ENCODE data around the gene FLT3.
"Not testable (repeated sequence)": the region's sequence is repeated elsewhere in the genome, so short reads cannot be mapped to it uniquely, and the experiment has no call there.

Gene FLT3

DNA sequence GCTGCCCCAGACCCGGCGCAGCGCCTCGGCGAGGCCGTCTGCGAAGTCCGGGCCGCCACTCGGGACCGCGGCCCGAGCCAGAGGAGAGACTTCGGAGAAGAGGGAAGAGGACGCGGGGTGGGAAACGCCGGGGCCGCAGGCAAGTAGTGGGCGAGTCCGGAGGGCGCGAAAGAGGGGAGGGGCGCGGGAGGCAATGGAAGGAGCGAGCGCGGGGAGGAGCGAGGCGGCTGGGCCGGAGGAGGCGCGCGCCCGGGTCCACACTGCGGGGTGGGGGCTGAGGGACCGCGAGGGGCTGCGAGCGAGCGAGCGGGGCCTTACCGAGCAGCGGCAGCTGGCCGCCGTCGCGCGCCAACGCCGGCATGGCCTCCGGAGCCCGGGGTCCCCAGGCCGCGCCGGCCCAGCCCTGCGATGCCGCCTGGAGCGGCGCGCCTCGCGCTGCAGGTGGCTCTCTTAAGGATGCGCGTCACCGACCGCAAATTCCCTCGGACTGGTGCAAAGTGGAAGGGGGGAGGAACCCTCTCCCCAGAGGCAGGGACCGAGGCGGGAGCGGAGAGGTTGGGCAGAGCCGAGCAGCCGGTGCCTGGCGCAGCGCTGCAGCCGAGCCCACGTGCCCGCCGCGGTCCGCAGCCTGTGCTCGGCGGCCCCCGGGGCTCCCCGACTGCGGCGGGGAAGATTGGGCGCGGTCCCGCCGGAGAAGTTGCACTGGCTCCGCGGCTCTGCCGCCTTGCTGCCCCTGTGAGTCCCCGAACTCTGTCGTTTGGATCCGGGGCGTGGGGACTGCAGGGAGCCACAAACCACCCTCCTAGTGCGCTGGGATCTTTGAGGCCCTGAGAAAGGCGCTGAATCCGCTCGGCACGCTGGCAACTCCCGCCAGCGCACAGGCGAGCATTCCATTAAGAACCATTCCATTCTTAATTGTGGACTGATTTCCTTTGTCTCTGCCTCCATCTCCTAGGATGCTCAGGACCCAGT lies at the start of gene FLT3:
FLT3 (minus strand) TSS at position 427 of the 972 bp plus-strand sequence; CDS start at position 361, 66 bp downstream.
- peak; percentile 92 for DNase-seq
- in situ Hi-C loops (cut with MboI; ENCODE audit: low pct_unique_long_range_greater_than_20kb, low sequenced_read_pairs) = no loop called here

DNA sequence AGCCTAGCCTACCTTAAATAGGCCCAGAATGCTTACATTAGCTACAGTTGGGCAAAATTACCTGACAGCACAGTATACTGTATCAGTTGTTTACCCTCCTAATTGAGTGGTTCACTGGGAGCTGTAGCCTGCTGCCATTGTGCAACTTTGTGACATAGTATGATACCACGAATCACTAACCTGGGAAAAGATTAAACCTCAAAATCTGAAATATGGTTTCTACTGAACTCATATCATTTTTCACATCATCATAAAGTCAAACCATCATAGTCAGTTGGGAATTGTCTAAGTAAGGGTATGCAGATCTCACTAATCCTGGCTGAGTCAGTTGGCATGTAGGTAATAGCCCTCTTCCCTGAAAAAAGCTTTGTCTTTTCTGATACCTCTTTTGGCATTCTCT lies 47.1 kb upstream of the FLT3 start:
- DNase-seq = no peak
- in situ Hi-C loops (cut with MboI; ENCODE audit: low pct_unique_long_range_greater_than_20kb, low sequenced_read_pairs) = no loop called here

DNA sequence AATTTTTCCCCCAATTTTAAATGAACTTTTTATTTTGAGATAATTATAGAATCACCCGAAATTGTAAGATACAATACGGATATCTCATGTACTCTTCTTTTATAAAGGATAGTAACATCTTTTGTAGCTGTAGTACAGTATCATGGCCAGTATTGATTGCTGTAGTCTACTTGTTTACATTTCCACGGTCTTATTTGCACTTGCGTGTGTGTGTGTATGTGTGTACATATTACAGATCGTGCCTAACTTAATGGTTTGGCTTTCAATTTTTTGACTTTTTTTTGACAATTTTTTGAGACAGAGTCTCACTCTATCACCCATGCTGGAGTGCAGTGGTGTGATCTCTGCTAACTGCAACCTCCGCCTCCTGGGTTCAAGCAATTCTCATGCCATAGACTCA lies 44.7 kb upstream of the FLT3 start:
- DNase-seq = no peak
- in situ Hi-C loops (cut with MboI; ENCODE audit: low pct_unique_long_range_greater_than_20kb, low sequenced_read_pairs) = no loop called here

DNA sequence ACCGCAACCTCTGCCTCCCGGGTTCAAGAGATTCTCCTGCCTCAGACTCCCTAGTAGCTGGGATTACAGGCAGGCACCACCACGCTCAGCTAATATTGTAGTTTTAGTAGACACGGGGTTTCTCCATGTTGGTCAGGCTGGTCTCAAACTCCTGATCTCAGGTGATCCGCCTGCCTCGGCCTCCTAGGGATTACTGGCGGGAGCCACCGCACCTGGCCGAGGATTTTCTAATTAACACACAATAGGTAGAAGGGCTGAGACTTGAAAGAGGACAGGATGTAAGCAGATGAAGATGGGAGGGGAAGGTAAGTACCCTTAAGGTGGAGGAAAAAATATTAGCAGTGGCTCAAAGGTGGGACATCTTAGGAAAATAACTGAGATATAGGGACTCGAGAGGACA lies 41.2 kb upstream of the FLT3 start:
- in situ Hi-C loops (cut with MboI; ENCODE audit: low pct_unique_long_range_greater_than_20kb, low sequenced_read_pairs) = not testable (repeated sequence)

DNA sequence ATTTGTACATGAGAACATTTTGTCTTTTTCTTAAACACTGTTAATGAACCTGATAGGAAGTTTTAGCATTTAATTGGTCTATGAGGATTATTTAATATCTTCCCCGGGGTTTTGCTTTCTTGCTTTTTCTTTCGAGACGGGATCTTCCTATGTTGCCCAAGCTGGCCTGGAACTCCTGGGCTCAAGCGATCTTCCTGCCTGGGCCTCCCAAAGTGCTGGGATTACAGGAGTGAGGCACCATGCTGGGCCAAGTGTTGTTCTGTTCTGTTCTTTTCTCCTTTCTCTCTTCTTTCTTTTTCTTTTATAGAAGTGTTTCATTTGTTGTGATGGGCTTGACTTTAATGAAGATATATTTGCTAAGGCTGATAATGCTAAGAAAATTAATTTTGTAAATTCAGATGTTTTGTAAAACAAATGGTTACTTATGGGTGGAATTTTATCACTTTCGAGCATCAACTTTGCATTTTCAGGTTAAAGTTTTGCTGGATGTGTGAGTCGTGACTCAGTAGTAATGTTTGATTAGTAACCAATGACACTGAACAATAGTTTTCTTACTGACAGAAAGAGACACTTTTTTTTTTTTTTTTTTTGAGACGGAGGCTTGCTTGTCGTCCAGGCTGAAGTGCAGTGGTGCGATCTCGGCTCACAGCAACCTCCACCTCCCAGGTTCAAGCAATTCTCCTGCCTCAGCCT lies 40.2 kb upstream of the FLT3 start:
- in situ Hi-C loops (cut with MboI; ENCODE audit: low pct_unique_long_range_greater_than_20kb, low sequenced_read_pairs) = no loop called here
- no peak for DNase-seq

More for the DNA sequence above, 41.2 kb upstream of the FLT3 start:
- DNase-seq = not testable (repeated sequence)

DNA sequence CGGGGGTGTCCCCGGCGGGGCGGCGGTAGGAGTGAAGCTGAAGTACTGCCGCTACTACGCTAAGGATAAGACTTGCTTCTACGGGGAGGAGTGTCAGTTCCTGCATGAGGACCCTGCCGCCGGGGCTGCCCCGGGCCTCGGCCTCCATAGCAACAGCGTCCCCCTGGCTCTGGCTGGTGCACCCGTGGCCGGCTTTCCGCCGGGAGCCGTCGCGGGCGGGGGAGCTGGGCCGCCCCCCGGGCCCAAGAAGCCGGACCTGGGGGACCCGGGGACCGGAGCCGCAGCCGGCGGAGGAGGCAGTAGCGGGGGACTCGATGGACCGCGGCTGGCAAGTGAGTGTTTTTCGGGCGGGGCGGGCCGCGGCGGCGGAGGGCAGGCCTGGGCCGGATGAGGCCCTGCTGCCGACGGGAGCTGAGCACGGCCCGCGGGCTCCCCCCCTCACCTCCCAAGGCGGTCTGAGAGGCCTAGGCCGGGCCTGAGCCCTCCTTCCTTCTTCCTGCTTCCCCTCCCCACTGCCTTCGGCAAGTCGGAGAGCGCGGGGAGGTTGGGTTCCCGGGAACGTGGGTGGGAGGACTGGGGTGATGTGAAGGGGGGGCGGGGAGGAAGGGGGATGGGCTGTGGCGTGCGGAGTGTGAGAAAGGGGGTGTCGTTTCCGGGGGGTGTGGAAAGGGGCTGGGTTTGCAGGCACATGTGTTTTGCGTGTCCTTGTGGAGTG lies 38.5 kb upstream of the FLT3 start:
- in situ Hi-C loops (cut with MboI; ENCODE audit: low pct_unique_long_range_greater_than_20kb, low sequenced_read_pairs) = no loop called here
- peak; percentile 93 for DNase-seq

DNA sequence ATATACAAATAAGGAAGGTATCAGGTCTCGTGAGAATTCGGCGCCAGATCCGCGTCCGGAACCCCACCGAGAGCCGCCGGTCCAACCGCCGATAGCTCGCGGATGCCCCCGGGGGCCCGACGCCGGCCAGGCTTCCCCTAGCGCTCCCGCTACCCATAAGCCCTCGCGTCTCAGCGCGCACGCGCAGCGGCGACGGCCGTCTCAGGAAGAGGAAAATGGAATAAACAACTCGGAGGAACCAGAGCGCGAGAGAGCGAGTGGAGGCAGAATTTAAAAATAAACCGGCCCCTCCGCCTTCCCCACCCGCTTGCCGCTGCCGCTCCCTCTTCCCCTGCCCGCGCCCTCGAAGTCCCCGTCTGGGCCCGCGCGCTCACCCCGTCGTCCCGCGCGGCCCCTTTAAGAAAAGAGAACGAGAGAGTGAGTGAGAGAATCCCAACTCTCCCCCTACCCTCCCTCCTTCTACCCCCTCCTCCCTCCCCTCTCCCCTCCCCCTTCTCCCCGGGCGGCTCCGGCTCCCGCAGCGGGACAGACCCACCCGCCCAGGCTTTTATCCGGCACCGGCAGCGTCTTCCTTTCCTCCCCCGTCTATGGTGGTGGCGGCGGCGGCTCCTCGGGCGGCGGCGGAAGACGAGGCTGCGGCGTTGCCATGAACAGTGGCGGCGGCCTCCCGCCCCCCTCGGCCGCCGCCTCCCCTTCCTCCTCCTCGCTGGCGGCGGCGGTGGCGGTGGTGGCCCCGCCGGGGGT lies 37.8 kb upstream of the FLT3 start, which contains the start of gene PAN3:
PAN3 (plus strand) TSS at position 534 of the 744 bp plus-strand sequence; CDS start at position 647, 113 bp downstream.
- in situ Hi-C loops (cut with MboI; ENCODE audit: low pct_unique_long_range_greater_than_20kb, low sequenced_read_pairs) = no loop called here
- peak; percentile 93 for DNase-seq

- DNase-seq = no peak
- in situ Hi-C loops (cut with MboI; ENCODE audit: low pct_unique_long_range_greater_than_20kb, low sequenced_read_pairs) = no loop called here
Observed at GRCh38 chr13:28137596-28137995, 37.2 kb upstream of the FLT3 start.

DNA sequence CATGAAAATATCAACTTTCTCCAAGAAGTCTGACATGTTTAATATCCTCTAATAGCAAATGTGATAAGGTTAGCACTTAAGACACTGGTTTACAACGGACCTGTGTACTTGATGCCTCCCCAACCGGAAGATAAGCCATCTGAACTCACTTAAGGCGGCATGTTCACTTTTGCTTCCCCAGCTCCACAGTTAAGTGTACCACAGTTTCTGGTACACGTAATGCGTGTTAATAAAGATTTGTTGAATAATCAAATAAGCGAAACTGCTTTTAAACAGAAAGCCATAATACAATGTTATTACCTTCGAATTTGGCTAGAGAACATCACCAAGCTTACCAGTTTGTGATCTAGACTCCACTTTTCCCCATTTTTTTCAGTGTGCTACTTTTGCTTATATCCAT lies 36.5 kb upstream of the FLT3 start:
- in situ Hi-C loops (cut with MboI; ENCODE audit: low pct_unique_long_range_greater_than_20kb, low sequenced_read_pairs) = no loop called here
- no peak for DNase-seq

- in situ Hi-C loops (cut with MboI; ENCODE audit: low pct_unique_long_range_greater_than_20kb, low sequenced_read_pairs) = no loop called here
- no peak for DNase-seq
Observed at GRCh38 chr13:28131646-28132045, 31.3 kb upstream of the FLT3 start.

DNA sequence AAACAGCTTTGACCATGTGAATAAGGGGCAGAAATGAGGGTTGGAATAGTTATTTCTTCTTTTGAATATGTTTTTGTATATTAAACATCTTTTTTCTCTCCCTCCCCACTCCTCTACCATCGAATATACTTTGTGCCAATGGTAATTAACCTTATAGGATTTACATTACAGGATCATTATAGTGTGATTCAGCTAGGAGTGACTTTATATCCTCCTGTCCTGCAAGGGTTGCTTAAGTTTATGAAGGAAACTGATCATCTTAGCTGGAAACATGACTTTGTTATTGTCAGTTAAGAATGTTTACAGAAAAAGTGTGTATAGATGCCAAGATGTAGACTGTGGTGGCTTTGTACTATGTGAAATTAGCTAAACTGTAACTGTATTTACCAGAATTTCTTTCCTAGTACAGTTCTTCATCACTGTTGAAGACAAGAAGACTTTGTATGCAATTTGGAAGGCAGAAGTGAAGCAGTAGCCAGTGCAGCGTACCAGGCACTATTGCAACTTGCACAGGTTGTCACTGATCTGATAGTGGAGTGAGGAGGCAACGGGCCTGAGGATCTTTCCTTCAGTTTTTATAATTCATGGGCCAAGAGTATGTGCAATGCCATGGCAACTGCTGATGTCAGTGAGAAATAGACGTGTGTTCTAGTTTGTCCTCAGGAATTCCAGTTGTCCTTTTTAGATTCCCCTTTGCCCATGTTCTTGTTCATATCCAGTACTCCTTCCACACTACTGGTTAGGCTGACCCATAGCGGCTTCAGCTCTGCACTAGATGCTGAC lies 29.7 kb upstream of the FLT3 start:
- in situ Hi-C loops (cut with MboI; ENCODE audit: low pct_unique_long_range_greater_than_20kb, low sequenced_read_pairs) = no loop called here
- no peak for DNase-seq

DNA sequence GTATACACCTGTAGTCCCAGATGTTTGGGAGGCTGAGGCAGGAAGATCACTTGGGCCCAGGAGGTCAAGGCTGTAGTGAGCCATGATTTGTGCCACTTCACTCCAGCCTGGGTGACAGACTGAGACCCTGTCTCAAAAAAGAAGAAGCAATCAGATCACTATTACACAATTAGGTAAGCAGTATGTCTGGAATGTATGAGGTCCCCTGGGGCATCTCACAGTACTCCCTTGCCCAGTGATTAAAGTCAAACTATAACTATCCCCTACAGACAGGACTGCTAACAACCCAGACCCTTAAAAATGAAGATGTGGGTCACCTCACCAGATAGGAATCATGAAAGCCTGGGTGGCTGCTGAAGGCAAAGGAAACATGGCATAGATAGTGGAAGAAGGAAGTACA lies 28.6 kb upstream of the FLT3 start:
- no peak for DNase-seq
- in situ Hi-C loops (cut with MboI; ENCODE audit: low pct_unique_long_range_greater_than_20kb, low sequenced_read_pairs) = no loop called here

- DNase-seq = no peak
- in situ Hi-C loops (cut with MboI; ENCODE audit: low pct_unique_long_range_greater_than_20kb, low sequenced_read_pairs) = no loop called here
Observed at GRCh38 chr13:28128030-28128429, 27.7 kb upstream of the FLT3 start.

DNA sequence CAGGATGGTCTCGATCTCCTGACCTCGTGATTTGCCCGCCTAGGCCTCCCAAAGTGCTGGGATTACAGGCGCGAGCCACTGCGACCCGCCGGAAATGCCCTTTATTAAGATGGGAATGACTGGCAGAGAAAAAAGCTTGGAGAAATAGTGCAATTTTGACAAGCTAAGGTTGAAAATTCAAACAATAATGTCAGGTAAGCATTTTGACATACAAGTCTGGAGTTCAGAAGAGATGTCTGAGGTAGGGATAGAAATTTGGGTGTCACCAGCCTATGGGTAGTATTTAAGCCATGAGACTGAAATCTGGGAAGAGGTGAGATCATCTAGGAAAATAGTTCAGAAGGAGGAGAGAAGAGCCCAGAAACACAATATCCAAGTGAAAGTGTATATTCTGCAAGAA lies 20.8 kb upstream of the FLT3 start:
- in situ Hi-C loops (cut with MboI; ENCODE audit: low pct_unique_long_range_greater_than_20kb, low sequenced_read_pairs) = no loop called here
- no peak for DNase-seq

DNA sequence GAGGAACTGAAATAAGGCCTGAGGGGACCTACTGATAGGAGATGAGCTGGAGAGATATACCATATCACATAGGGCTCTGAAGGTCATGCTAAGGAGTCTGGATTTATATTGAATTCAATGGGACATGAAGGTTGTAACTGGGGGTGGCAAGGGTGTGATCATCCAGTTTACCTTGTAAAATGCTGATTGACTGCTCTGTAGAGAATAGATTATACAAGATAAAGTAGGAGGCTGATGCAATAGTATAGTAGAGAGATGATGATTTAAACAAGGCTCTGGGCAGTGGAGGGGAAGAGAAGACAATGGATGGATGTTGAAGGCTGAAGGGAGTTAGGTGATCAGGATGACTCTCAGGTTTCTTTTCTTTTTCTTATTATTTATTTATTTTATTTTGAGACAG lies 19.9 kb upstream of the FLT3 start:
- in situ Hi-C loops (cut with MboI; ENCODE audit: low pct_unique_long_range_greater_than_20kb, low sequenced_read_pairs) = no loop called here

GRCh38 chr13:28117689-28118377 lies 17.5 kb upstream of the FLT3 start:
- in situ Hi-C loops (cut with MboI; ENCODE audit: low pct_unique_long_range_greater_than_20kb, low sequenced_read_pairs) = no loop called here
- no peak for DNase-seq

More for the DNA sequence above, 19.9 kb upstream of the FLT3 start:
- DNase-seq = no peak

GRCh38 chr13:28116736-28117135 lies 16.4 kb upstream of the FLT3 start:
- in situ Hi-C loops (cut with MboI; ENCODE audit: low pct_unique_long_range_greater_than_20kb, low sequenced_read_pairs) = no loop called here
- DNase-seq = no peak

- in situ Hi-C loops (cut with MboI; ENCODE audit: low pct_unique_long_range_greater_than_20kb, low sequenced_read_pairs) = no loop called here
Observed at GRCh38 chr13:28110414-28110813, 10.0 kb upstream of the FLT3 start.

More at GRCh38 chr13:28110414-28110813, 10.0 kb upstream of the FLT3 start:
- DNase-seq = no peak
